ENCODE measurements around the gene DLGAP1. TPM values are rescaled to one million over a fixed set of nuclear protein-coding genes. Genes with fewer than 3 reads are reported as not detected.

The DLGAP1 gene
- total and polyA plus RNA-seq, 2 of the 13 experiments (the other 11 are each of a cell fraction or from before 2014, with no cell fraction given), result 0.01 TPM; not detected in 1

- TF ChIP-seq THYN1 (CRISPR knock-in tag; IDR thresholded peaks at IDR 0.05; ENCODE audit: borderline replicate concordance, low read depth) (no peak), MYPOP (CRISPR knock-in tag; IDR thresholded peaks at IDR 0.05) (no peak), HOXA5 (CRISPR knock-in tag; IDR thresholded peaks at IDR 0.05) (no peak), DMAP1 (CRISPR knock-in tag; IDR thresholded peaks at IDR 0.05) (no peak), ZNF773 (CRISPR knock-in tag; IDR thresholded peaks at IDR 0.05; ENCODE audit: borderline replicate concordance) (no peak), ZNF318 (CRISPR knock-in tag; IDR thresholded peaks at IDR 0.05) (no peak), RARA (CRISPR knock-in tag; IDR thresholded peaks at IDR 0.05) (peak; percentile 64), HOXA7 (CRISPR knock-in tag; IDR thresholded peaks at IDR 0.05) (no peak), ZNF616 (CRISPR knock-in tag; IDR thresholded peaks at IDR 0.05; ENCODE audit: low read depth) (no peak), HOXA9 (CRISPR knock-in tag; IDR thresholded peaks at IDR 0.05; ENCODE audit: borderline replicate concordance) (no peak), ZSCAN29 (CRISPR knock-in tag; conservative IDR thresholded peaks at IDR 0.05) (0 out of 2 replicates have a peak, but pooled peaks have one; percentile 20), TBP (CRISPR knock-in tag; IDR thresholded peaks at IDR 0.05) (no peak), MXD4 (CRISPR knock-in tag; IDR thresholded peaks at IDR 0.05) (no peak), SRF (IDR thresholded peaks at IDR 0.05; ENCODE audit: low read depth, low read length) (0 out of 2 replicates have a peak, but pooled peaks have one; percentile 55), ZBTB3 (CRISPR knock-in tag; IDR thresholded peaks at IDR 0.05; ENCODE audit: borderline replicate concordance, low read depth) (no peak), ZNF7 (CRISPR knock-in tag; IDR thresholded peaks at IDR 0.05) (no peak), TGIF2 (CRISPR knock-in tag; IDR thresholded peaks at IDR 0.05) (no peak), CREM (IDR thresholded peaks at IDR 0.05) (peak; percentile 83), CREM (CRISPR knock-in tag; IDR thresholded peaks at IDR 0.05) (no peak), TCF7L2 (IDR thresholded peaks at IDR 0.05; ENCODE audit: low read depth, low read length) (peak; percentile 63; the same call in 1 of the 2 replicates)
Measured at GRCh38 chr18:3664563-3665178, 790.4 kb downstream of the DLGAP1 start (continued).

Measured in HepG2 (cell line).